ENCODE results near the gene KRTAP12-2. TPM values are rescaled to one million over a fixed set of nuclear protein-coding genes. Genes with fewer than 3 reads are reported as not detected.

KRTAP12-2 gene
- total and polyA plus RNA-seq, 3 donors from 2014 or later, result 0.79 TPM; not detected in 2

- 8 to 20% methylated on average over 7 to 40 of the region's 41 CpGs for WGBS, 2 donors
- no peak for DNase-seq
- peaks cover 13% of the 10 kb centered on the region for H3K4me1 ChIP-seq
- no peak within 1 kb of the TSS for H3K27ac ChIP-seq
- H3K4me3 ChIP-seq, result no peak within 1 kb of the TSS
- no peak for TF ChIP-seq POLR2A (IDR thresholded peaks at IDR 0.05)
- TF ChIP-seq, protein P1, sequence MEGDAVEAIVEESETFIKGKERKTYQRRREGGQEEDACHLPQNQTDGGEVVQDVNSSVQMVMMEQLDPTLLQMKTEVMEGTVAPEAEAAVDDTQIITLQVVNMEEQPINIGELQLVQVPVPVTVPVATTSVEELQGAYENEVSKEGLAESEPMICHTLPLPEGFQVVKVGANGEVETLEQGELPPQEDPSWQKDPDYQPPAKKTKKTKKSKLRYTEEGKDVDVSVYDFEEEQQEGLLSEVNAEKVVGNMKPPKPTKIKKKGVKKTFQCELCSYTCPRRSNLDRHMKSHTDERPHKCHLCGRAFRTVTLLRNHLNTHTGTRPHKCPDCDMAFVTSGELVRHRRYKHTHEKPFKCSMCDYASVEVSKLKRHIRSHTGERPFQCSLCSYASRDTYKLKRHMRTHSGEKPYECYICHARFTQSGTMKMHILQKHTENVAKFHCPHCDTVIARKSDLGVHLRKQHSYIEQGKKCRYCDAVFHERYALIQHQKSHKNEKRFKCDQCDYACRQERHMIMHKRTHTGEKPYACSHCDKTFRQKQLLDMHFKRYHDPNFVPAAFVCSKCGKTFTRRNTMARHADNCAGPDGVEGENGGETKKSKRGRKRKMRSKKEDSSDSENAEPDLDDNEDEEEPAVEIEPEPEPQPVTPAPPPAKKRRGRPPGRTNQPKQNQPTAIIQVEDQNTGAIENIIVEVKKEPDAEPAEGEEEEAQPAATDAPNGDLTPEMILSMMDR (IDR thresholded peaks at IDR 0.05), result no peak
- H3K36me3 ChIP-seq (ENCODE audit: low read depth, missing control alignments), result no peaks in the 10 kb centered on the region
- no peaks in the 10 kb centered on the region for H3K9me3 ChIP-seq
- no peaks in the 10 kb centered on the region for H3K27me3 ChIP-seq
- intact Hi-C loops (cut with DNase I; ENCODE audit: low total_unique reads), result no loop called here
These were observed 44.8 kb upstream of the KRTAP12-2 start, which contains the start of gene TSPEAR for GRCh38 chr21:44711327-44712202. Gene TSPEAR (minus strand): TSS chr21:44711572. CDS start chr21:44711514, 58 bp downstream.

DNA sequence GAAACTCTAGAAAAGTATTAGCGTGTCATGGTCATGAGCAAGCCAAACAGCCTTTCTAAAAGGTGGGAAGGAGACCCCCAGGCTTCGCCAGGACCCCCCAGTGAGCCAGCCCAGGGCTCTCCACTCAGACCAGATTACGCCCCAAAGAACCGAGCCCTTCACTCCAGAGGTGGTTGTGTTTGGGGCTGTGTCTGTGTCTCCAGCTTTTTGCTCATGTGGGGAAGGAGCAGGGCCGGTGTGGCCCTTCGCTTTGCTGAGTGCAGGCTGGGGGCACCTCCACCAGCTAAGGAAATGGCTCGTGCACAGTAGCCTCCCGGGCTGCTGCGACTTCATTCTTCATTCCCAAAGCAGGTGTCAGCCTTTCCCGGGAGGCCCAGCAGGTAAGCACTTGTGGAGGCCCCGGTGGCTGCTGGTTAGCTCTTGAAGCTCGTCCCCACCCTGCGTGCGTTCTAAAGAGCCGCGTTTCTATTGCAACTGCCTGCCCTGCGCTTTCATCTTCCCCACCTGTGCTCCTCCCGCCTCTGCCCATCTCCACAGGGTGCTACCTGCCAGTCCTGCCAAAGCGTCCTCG lies 44.1 kb upstream of the KRTAP12-2 start:
- Histone ChIP-seq H3K9me3 (no peaks in the 10 kb centered on the region), H3K27ac (no peak overlapping the region), H3K27me3 (no peaks in the 10 kb centered on the region), H3K36me3 (ENCODE audit: low read depth, missing control alignments) (no peaks in the 10 kb centered on the region), H3K4me3 (no peak overlapping the region), H3K4me1 (peaks cover 13% of the 10 kb centered on the region)
- DNase-seq, result no peak
- TF ChIP-seq POLR2A (IDR thresholded peaks at IDR 0.05), result no peak
- intact Hi-C loops (cut with DNase I; ENCODE audit: low total_unique reads), result no loop called here
- 6 to 22% methylated on average over 15 to 20 of the region's 20 CpGs for WGBS, 2 donors

GRCh38 chr21:44710294-44710665 lies 43.6 kb upstream of the KRTAP12-2 start:
- 3 to 17% methylated on average over 9 to 17 of the region's 17 CpGs for WGBS, 2 donors
- DNase-seq, result no peak
- Histone ChIP-seq H3K4me3 (no peak overlapping the region), H3K36me3 (ENCODE audit: low read depth, missing control alignments) (no peaks in the 10 kb centered on the region), H3K9me3 (no peaks in the 10 kb centered on the region), H3K27me3 (no peaks in the 10 kb centered on the region), H3K27ac (no peak overlapping the region), H3K4me1 (peaks cover 13% of the 10 kb centered on the region)
- TF ChIP-seq POLR2A (IDR thresholded peaks at IDR 0.05), result no peak
- TF ChIP-seq, protein P1 (IDR thresholded peaks at IDR 0.05), result no peak
- intact Hi-C loops (cut with DNase I; ENCODE audit: low total_unique reads), result no loop called here

DNA sequence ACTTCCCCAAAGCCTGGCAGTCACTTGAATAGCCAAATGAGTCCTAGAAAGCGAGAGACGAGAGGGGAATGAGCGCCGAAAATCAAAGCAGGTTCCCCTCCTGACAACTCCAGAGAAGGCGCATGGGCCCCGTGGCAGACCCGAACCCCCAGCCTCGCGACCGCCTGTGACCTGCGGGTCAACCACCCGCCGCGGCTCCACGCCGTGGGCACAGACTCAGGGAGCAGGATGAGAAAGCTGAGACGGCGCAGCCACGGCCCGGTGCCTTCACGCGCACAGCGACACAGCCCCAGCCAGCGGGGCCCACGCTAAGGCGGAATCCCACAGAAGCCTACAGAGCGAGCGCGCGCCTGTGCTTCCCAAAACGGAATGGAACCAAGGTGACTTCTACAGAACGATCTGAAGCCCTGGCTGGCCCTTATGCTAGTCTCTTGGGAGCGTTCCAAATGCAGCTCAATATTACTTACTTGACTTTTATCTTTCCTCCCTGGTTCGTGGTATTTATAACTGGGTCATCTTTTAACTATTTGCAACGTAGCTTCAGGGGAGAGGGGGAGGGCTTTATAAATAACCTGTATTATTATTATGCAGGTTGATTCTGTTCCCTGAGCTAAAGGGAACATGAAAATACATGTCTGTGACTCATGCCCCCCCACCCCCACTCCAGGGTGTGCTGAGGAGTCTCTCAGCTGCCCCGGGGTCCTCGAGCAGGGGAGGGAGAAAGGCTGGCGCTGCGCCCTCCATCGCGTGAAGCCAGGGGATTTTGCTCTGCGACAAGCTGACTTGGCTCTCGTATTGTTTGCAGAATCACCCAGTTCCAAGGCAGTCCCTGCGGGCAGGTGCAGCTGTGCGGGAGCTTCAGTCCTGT lies 42.9 kb upstream of the KRTAP12-2 start:
- no peak overlapping the region for H3K27ac ChIP-seq
- TF ChIP-seq, protein P1 (IDR thresholded peaks at IDR 0.05), result no peak
- TF ChIP-seq POLR2A (IDR thresholded peaks at IDR 0.05), result no peak
- no peak for DNase-seq
- peaks cover 13% of the 10 kb centered on the region for H3K4me1 ChIP-seq
- H3K4me3 ChIP-seq, result no peak overlapping the region
- WGBS, 2 donors, result 2 to 5% methylated on average over 28 to 45 of the region's 45 CpGs
- intact Hi-C loops (cut with DNase I; ENCODE audit: low total_unique reads), result no loop called here
- H3K9me3 ChIP-seq, result no peaks in the 10 kb centered on the region
- no peaks in the 10 kb centered on the region for H3K36me3 ChIP-seq (ENCODE audit: low read depth, missing control alignments)
- H3K27me3 ChIP-seq, result no peaks in the 10 kb centered on the region
